ENCODE measurements around the gene CLCA1.

DNA sequence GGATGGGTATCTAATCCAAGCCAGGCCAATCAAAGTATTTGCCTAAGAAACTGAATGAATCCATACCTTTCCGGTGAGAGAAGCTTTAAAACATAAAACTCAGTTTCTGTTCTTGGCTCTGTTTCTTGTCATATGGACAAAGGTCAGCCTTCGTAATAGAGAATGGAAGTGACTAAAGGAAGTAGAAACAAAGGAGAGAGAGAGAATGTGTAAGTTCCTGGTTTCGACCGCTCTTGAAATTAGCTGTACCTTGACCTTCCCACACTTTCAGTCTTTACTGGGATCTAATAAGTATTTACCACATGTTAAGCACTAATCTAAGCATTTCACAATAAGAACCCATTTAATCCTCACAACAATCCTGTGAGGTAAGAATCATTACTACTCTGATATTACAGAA, 58.6 kb downstream of the CLCA1 start:
- no peak for TF ChIP-seq CTCF (IDR thresholded peaks at IDR 0.05)
- no peak for TF ChIP-seq POLR2AphosphoS5 (IDR thresholded peaks at IDR 0.05)

All from sigmoid colon (tissue), 4 donors.